ENCODE data around the gene LAMC3.

GRCh38 chr9:131008086-131008485 lies 888 bp upstream of the LAMC3 start:
- TF ChIP-seq, protein P1, sequence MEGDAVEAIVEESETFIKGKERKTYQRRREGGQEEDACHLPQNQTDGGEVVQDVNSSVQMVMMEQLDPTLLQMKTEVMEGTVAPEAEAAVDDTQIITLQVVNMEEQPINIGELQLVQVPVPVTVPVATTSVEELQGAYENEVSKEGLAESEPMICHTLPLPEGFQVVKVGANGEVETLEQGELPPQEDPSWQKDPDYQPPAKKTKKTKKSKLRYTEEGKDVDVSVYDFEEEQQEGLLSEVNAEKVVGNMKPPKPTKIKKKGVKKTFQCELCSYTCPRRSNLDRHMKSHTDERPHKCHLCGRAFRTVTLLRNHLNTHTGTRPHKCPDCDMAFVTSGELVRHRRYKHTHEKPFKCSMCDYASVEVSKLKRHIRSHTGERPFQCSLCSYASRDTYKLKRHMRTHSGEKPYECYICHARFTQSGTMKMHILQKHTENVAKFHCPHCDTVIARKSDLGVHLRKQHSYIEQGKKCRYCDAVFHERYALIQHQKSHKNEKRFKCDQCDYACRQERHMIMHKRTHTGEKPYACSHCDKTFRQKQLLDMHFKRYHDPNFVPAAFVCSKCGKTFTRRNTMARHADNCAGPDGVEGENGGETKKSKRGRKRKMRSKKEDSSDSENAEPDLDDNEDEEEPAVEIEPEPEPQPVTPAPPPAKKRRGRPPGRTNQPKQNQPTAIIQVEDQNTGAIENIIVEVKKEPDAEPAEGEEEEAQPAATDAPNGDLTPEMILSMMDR (IDR thresholded peaks at IDR 0.05) = no peak
- no peak for TF ChIP-seq POLR2A (IDR thresholded peaks at IDR 0.05)

Data from right lobe of liver (tissue), 4 donors.